22Rv1 (cell line): ENCODE results near the gene CERS2.

ENCODE experiments used
- ZFX ChIP-seq: fragments of 450-650 bp; IDR thresholded peaks from 2 replicates; pipeline ENCODE4 v1.6.1; 2017; ENCODE audit warnings: antibody characterized with exemption, borderline replicate concordance
- TF ChIP-seq, protein P1 (sequence below): fragments of 450-650 bp; IDR thresholded peaks from 2 replicates; pipeline ENCODE4 v1.5.1; 2017; ENCODE audit warnings: mild to moderate bottlenecking

DNA sequence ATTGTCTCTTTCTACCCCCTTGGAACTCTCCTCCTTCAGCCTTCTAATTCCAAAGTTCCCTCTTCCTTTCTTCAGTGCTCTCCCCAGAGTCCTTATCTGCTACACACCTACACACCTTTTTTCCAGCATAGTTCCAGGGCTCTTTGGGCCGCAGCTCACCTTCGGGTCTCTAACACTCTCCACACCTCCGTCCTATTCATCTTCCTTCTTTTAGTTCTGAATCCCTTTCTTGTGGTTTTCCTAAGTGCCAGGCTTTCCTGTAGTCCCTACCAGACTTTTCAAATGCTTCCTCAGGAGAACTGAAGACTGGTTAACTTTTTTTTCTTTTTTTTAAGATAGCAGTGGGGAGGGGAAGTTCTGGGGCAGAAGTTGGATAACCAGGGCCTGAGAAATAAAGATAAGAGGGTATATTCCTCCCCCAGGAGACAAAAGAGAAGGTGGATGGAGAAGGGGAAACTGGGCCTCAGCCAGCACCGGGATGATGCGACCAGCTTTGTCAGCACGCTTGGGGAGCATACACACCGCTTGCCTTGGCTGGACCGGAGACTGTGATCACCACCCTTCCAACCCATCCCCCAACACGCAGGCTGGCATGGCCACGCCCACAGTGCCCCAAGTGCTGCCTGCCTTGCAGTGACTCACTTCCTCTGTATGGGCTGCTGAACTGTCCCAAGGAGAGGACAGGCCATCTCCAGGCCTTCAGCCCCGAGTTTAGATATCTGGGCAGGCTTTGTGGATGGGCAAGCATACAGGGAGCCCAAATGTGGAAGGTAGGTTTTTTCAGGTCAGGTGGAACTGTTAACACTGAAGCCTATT lies 2.5 kb upstream of the CERS2 start:
- TF ChIP-seq, protein P1, sequence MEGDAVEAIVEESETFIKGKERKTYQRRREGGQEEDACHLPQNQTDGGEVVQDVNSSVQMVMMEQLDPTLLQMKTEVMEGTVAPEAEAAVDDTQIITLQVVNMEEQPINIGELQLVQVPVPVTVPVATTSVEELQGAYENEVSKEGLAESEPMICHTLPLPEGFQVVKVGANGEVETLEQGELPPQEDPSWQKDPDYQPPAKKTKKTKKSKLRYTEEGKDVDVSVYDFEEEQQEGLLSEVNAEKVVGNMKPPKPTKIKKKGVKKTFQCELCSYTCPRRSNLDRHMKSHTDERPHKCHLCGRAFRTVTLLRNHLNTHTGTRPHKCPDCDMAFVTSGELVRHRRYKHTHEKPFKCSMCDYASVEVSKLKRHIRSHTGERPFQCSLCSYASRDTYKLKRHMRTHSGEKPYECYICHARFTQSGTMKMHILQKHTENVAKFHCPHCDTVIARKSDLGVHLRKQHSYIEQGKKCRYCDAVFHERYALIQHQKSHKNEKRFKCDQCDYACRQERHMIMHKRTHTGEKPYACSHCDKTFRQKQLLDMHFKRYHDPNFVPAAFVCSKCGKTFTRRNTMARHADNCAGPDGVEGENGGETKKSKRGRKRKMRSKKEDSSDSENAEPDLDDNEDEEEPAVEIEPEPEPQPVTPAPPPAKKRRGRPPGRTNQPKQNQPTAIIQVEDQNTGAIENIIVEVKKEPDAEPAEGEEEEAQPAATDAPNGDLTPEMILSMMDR = no peak
- no peak for TF ChIP-seq ZFX
